Mucosa of descending colon (tissue), 3 donors: ENCODE measurements around the gene CTNNBL1. TPM values are rescaled to one million over a fixed set of nuclear protein-coding genes. Genes with fewer than 3 reads are reported as not detected.

Experiments
- ATAC-seq: fragments of 200-7000 bp; cut with Tn5 transposase; one replicate; pipeline ENCODE4 v1.9.1; 2020; ENCODE audit warnings: mild to moderate bottlenecking, moderate library complexity
- DNase-seq, 3 donors: peaks; one replicate each; pipeline ENCODE4 v3.0.0-alpha.2; 2020
- H3K36me3 ChIP-seq: fragments of 200-600 bp; one replicate; pipeline ENCODE4 v1.8.0; 2021; ENCODE audit warnings: low read depth, mild to moderate bottlenecking
- H3K4me1 ChIP-seq: fragments of 200-600 bp; one replicate; pipeline ENCODE4 v1.8.0; 2021; ENCODE audit warnings: low read depth, mild to moderate bottlenecking
- H3K4me3 ChIP-seq: fragments of 200-600 bp; one replicate; pipeline ENCODE4 v1.8.0; 2021; ENCODE audit warnings: mild to moderate bottlenecking
- H3K9me3 ChIP-seq: fragments of 200-600 bp; one replicate; pipeline ENCODE4 v1.8.0; 2021; ENCODE audit warnings: mild to moderate bottlenecking
- CTCF ChIP-seq: fragments of 200-600 bp; IDR thresholded peaks from one replicate; pipeline ENCODE4 v1.8.0; 2022; ENCODE audit warnings: antibody characterized with exemption, mild to moderate bottlenecking
- intact Hi-C, 2 donors: fragments of 100-400 bp; cut with DNase I in 1 of 2; cut with micrococcal nuclease in 1 of 2; formaldehyde crosslinking; loops; one replicate each; pipeline versions ENCODE4 v1.11.0 to v1.11.1; 2022; cut with DNase I, micrococcal nuclease
- total RNA-seq, 3 donors: library from RNA; stranded (reverse); fragmentation: NEBNext Ultra II Directional in 2 of 3; extraction: Animal tissue kit (Norgen Biotek cat#: 25700) in 2 of 3; gene quantifications; one replicate each; pipeline versions ENCODE4 v1.2.1 to v1.2.4, GENCODE V29; 2021 to 2023
- donor health status: DM: no; HTN: no; CAD: no; lungs with moderate emphysema.
- donor health status: DM: no; HTN: no; CAD: no.
- donor health status: DM: no; HTN: yes; CAD: no.

The CTNNBL1 gene
- total RNA-seq, 3 donors from 2014 or later = 31.0 to 64.8 (median 37.8) TPM

DNA sequence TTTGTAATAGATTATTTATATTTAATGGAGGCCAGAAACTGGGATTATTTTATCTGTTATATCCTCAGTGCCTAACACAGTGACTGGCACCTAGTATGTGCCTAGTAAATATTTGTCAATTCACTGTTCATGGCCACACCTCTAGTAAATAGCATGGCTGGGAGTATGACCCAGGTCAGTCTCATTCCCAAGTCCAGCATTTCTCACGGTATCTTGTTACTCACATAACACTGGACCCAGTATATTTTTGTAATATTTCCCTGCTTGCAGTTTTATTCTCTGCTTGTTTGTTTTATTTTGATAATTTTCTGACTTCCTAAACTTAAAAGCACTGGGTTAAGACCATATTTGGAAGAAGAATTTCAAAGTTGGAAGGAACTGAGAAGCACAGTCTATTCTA is 47.7 kb downstream of the CTNNBL1 start:
- no peak for TF ChIP-seq CTCF
- Histone ChIP-seq H3K36me3 (no peaks in the 10 kb centered on the region), H3K4me3 (no peak overlapping the region), H3K4me1 (no peaks in the 10 kb centered on the region), H3K9me3 (no peaks in the 10 kb centered on the region)
- DNase-seq = no peak
- intact Hi-C loops = no loop called here
- ATAC-seq = peak; percentile 61

DNA sequence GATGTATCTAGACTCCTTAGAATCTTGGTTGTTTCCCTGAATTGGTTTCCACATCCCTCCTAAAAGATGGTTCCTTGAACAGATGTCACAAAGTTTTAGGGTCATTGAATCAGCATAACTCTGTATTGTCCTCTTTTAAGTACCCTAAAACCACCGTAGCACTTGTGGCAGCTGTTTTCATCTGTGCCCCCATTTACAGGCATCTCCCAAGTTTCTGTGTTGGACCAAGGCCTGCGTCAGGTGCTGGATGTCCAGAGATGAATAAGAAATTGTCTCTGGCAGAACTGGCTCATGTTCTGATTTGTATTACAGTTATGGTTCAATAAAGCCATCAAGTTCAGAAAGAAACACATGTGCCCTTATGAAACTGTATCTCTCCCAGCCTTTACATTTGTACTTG is 48.3 kb downstream of the CTNNBL1 start:
- Histone ChIP-seq H3K9me3 (no peaks in the 10 kb centered on the region), H3K36me3 (no peaks in the 10 kb centered on the region), H3K4me3 (no peak overlapping the region), H3K4me1 (no peaks in the 10 kb centered on the region)
- no peak for ATAC-seq
- intact Hi-C loops = no loop called here
- no peak for TF ChIP-seq CTCF
- DNase-seq = no peak

GRCh38 chr20:37744347-37744746 is 50.5 kb downstream of the CTNNBL1 start:
- intact Hi-C loops = no loop called here
- H3K9me3 ChIP-seq = no peaks in the 10 kb centered on the region
- no peak overlapping the region for H3K4me3 ChIP-seq
- ATAC-seq (no peak), DNase-seq (no peak)
- no peaks in the 10 kb centered on the region for H3K36me3 ChIP-seq
- TF ChIP-seq CTCF = no peak
- H3K4me1 ChIP-seq = no peaks in the 10 kb centered on the region

GRCh38 chr20:37745553-37745952 is 51.7 kb downstream of the CTNNBL1 start:
- Histone ChIP-seq H3K4me3 (no peak overlapping the region), H3K4me1 (no peaks in the 10 kb centered on the region), H3K9me3 (no peaks in the 10 kb centered on the region), H3K36me3 (no peaks in the 10 kb centered on the region)
- ATAC-seq (no peak), DNase-seq (no peak)
- intact Hi-C loops = no loop called here
- TF ChIP-seq CTCF = no peak

- Histone ChIP-seq H3K4me3 (no peak overlapping the region), H3K9me3 (no peaks in the 10 kb centered on the region), H3K36me3 (no peaks in the 10 kb centered on the region), H3K4me1 (no peaks in the 10 kb centered on the region)
- intact Hi-C loops = no loop called here
- DNase-seq = no peak
- TF ChIP-seq CTCF = no peak
- ATAC-seq = no peak
Observed at GRCh38 chr20:37748015-37748414, 54.2 kb downstream of the CTNNBL1 start.

GRCh38 chr20:37749218-37749617 is 55.4 kb downstream of the CTNNBL1 start:
- DNase-seq = no peak
- H3K4me3 ChIP-seq = no peak overlapping the region
- H3K36me3 ChIP-seq = no peaks in the 10 kb centered on the region
- no peaks in the 10 kb centered on the region for H3K9me3 ChIP-seq
- intact Hi-C loops = no loop called here
- no peak for ATAC-seq
- no peaks in the 10 kb centered on the region for H3K4me1 ChIP-seq
- TF ChIP-seq CTCF = no peak
